T-helper 2 cell treated with Interferon-gamma antibody and Interleukin-4, amounts not matched to agents 5 μg/mL and 100 μg/mL, for 36 hours (primary cell): ENCODE results near the gene PHLDA3.

Experiments
- DNase-seq: peaks from one replicate; pipeline ENCODE4 v3.0.0; 2021; ENCODE audit warnings: low spot score
- H3K27ac Mint-ChIP-seq: one replicate; pipeline ENCODE4 v1.8.0; 2021; ENCODE audit warnings: mild to moderate bottlenecking, mixed read lengths
- H3K27me3 Mint-ChIP-seq: one replicate; pipeline ENCODE4 v1.8.0; 2021; ENCODE audit warnings: low read depth, mixed read lengths
- H3K36me3 Mint-ChIP-seq: one replicate; pipeline ENCODE4 v1.8.0; 2021; ENCODE audit warnings: low read depth, mixed read lengths
- H3K4me1 Mint-ChIP-seq: one replicate; pipeline ENCODE4 v1.8.0; 2021; ENCODE audit warnings: low read depth, mixed read lengths
- H3K4me3 Mint-ChIP-seq: one replicate; pipeline ENCODE4 v1.8.0; 2022; ENCODE audit warnings: mild to moderate bottlenecking, moderate library complexity, mixed read lengths
- H3K9me3 Mint-ChIP-seq: one replicate; pipeline ENCODE4 v1.8.0; 2021; ENCODE audit warnings: mixed read lengths

The PHLDA3 gene

GRCh38 chr1:201507360-201507675 lies 38.3 kb upstream of the PHLDA3 start:
- peak overlapping the region; percentile 89 for H3K27ac Mint-ChIP-seq
- no peak for DNase-seq
- no peaks in the 10 kb centered on the region for H3K9me3 Mint-ChIP-seq
- H3K4me3 Mint-ChIP-seq = peak overlapping the region; percentile 84
- no peaks in the 10 kb centered on the region for H3K27me3 Mint-ChIP-seq
- H3K4me1 Mint-ChIP-seq = peaks cover 42% of the 10 kb centered on the region
- peaks cover 7% of the 10 kb centered on the region for H3K36me3 Mint-ChIP-seq

GRCh38 chr1:201506557-201507359 lies 37.8 kb upstream of the PHLDA3 start, which contains the start of gene CSRP1:
TSS of gene CSRP1 (minus strand) at chr1:201507123. CDS start at chr1:201496303, 10,820 bp downstream.
- peak; percentile 82 for DNase-seq
- no peaks in the 10 kb centered on the region for H3K9me3 Mint-ChIP-seq
- H3K4me3 Mint-ChIP-seq = peak within 1 kb of the TSS; percentile 93
- H3K27me3 Mint-ChIP-seq = no peaks in the 10 kb centered on the region
- H3K27ac Mint-ChIP-seq = peak within 1 kb of the TSS; percentile 89
- H3K36me3 Mint-ChIP-seq = peaks cover 7% of the 10 kb centered on the region
- H3K4me1 Mint-ChIP-seq = peaks cover 45% of the 10 kb centered on the region

GRCh38 chr1:201506092-201506491 lies 37.1 kb upstream of the PHLDA3 start:
- peaks cover 42% of the 10 kb centered on the region for H3K4me1 Mint-ChIP-seq
- DNase-seq = no peak
- H3K9me3 Mint-ChIP-seq = no peaks in the 10 kb centered on the region
- peaks cover 7% of the 10 kb centered on the region for H3K36me3 Mint-ChIP-seq
- H3K27me3 Mint-ChIP-seq = no peaks in the 10 kb centered on the region
- H3K27ac Mint-ChIP-seq = peak overlapping the region; percentile 87
- H3K4me3 Mint-ChIP-seq = peak overlapping the region; percentile 93

- H3K4me3 Mint-ChIP-seq = peak overlapping the region; percentile 93
- no peaks in the 10 kb centered on the region for H3K9me3 Mint-ChIP-seq
- no peaks in the 10 kb centered on the region for H3K27me3 Mint-ChIP-seq
- peaks cover 42% of the 10 kb centered on the region for H3K4me1 Mint-ChIP-seq
- no peak for DNase-seq
- H3K27ac Mint-ChIP-seq = peak overlapping the region; percentile 87
- peaks cover 7% of the 10 kb centered on the region for H3K36me3 Mint-ChIP-seq
These were observed 36.5 kb upstream of the PHLDA3 start for GRCh38 chr1:201505503-201505890.

GRCh38 chr1:201504799-201505502 lies 36.0 kb upstream of the PHLDA3 start:
- Mint-ChIP-seq H3K36me3 (peaks cover 7% of the 10 kb centered on the region), H3K4me3 (peak overlapping the region; percentile 93), H3K9me3 (no peaks in the 10 kb centered on the region), H3K4me1 (peaks cover 40% of the 10 kb centered on the region), H3K27me3 (no peaks in the 10 kb centered on the region), H3K27ac (peak overlapping the region; percentile 87)
- DNase-seq = no peak

GRCh38 chr1:201504179-201504631 lies 35.2 kb upstream of the PHLDA3 start:
- Mint-ChIP-seq H3K4me1 (peaks cover 40% of the 10 kb centered on the region), H3K36me3 (peaks cover 7% of the 10 kb centered on the region), H3K27ac (no peak overlapping the region), H3K4me3 (no peak overlapping the region), H3K9me3 (no peaks in the 10 kb centered on the region), H3K27me3 (no peaks in the 10 kb centered on the region)
- no peak for DNase-seq

GRCh38 chr1:201503397-201504176 lies 34.6 kb upstream of the PHLDA3 start:
- Mint-ChIP-seq H3K9me3 (no peaks in the 10 kb centered on the region), H3K27me3 (no peaks in the 10 kb centered on the region), H3K4me3 (no peak overlapping the region), H3K36me3 (peaks cover 7% of the 10 kb centered on the region), H3K27ac (no peak overlapping the region), H3K4me1 (peaks cover 38% of the 10 kb centered on the region)
- DNase-seq = no peak

- no peaks in the 10 kb centered on the region for H3K9me3 Mint-ChIP-seq
- H3K4me1 Mint-ChIP-seq = peaks cover 32% of the 10 kb centered on the region
- no peak for DNase-seq
- H3K27ac Mint-ChIP-seq = no peak overlapping the region
- H3K4me3 Mint-ChIP-seq = no peak overlapping the region
- H3K36me3 Mint-ChIP-seq = peaks cover 10% of the 10 kb centered on the region
- H3K27me3 Mint-ChIP-seq = no peaks in the 10 kb centered on the region
These were observed 33.5 kb upstream of the PHLDA3 start for GRCh38 chr1:201502511-201502857.

GRCh38 chr1:201501812-201502510 lies 33.0 kb upstream of the PHLDA3 start:
- Mint-ChIP-seq H3K9me3 (no peaks in the 10 kb centered on the region), H3K36me3 (peaks cover 10% of the 10 kb centered on the region), H3K27me3 (no peaks in the 10 kb centered on the region), H3K4me1 (peaks cover 29% of the 10 kb centered on the region), H3K27ac (no peak overlapping the region), H3K4me3 (no peak overlapping the region)
- no peak for DNase-seq

- DNase-seq = no peak
- Mint-ChIP-seq H3K4me3 (no peak overlapping the region), H3K36me3 (peaks cover 10% of the 10 kb centered on the region), H3K4me1 (peaks cover 26% of the 10 kb centered on the region), H3K27ac (no peak overlapping the region), H3K9me3 (no peaks in the 10 kb centered on the region), H3K27me3 (no peaks in the 10 kb centered on the region)
These were observed 32.2 kb upstream of the PHLDA3 start for GRCh38 chr1:201501144-201501543.

GRCh38 chr1:201500670-201501120 lies 31.7 kb upstream of the PHLDA3 start:
- no peak for DNase-seq
- Mint-ChIP-seq H3K4me3 (no peak overlapping the region), H3K4me1 (peaks cover 21% of the 10 kb centered on the region), H3K27ac (no peak overlapping the region), H3K27me3 (no peaks in the 10 kb centered on the region), H3K36me3 (peaks cover 13% of the 10 kb centered on the region), H3K9me3 (no peaks in the 10 kb centered on the region)

- Mint-ChIP-seq H3K27ac (no peak overlapping the region), H3K36me3 (peaks cover 11% of the 10 kb centered on the region), H3K9me3 (no peaks in the 10 kb centered on the region), H3K4me3 (no peak overlapping the region), H3K4me1 (peaks cover 14% of the 10 kb centered on the region), H3K27me3 (no peaks in the 10 kb centered on the region)
- no peak for DNase-seq
These were observed 31.0 kb upstream of the PHLDA3 start for GRCh38 chr1:201499795-201500669.

GRCh38 chr1:201499191-201499590 lies 30.2 kb upstream of the PHLDA3 start:
- H3K27me3 Mint-ChIP-seq = no peaks in the 10 kb centered on the region
- H3K4me3 Mint-ChIP-seq = no peak overlapping the region
- peaks cover 18% of the 10 kb centered on the region for H3K36me3 Mint-ChIP-seq
- no peaks in the 10 kb centered on the region for H3K9me3 Mint-ChIP-seq
- no peak overlapping the region for H3K27ac Mint-ChIP-seq
- H3K4me1 Mint-ChIP-seq = peaks cover 14% of the 10 kb centered on the region
- no peak for DNase-seq
